ENCODE measurements around the gene PPP2R5D.

DNA sequence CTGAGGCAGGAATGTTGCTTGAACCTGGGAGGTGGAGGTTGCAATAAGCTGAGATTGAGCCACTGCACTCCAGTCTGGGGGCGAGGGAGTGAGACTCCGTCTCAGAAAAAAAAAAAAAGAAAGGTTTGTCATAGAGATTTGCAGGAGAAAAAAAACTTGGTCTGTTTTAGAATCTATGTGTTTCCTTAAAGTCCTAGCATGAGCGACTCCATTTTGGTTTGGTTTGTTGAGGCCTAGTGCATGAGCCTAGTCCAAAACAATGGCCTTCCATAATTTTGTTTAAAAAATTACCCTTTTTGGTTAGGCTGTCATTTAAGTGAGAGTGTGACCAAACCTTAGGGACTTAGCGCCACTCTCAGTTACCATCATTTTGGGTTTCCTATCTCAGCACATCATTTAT lies 32.0 kb upstream of the PPP2R5D start:
- TF ChIP-seq KLF6 (CRISPR knock-in tag; IDR thresholded peaks at IDR 0.05; ENCODE audit: borderline replicate concordance) (no peak), CTCF (IDR thresholded peaks at IDR 0.05 in 2 of 3, conservative IDR thresholded peaks at IDR 0.05 in 1 of 3; ENCODE audit: insufficient read depth in 2 of 3, low read depth in 1 of 3, low read length in 3 of 3) (no peak), FOXJ2 (tag; IDR thresholded peaks at IDR 0.05) (no peak), NR4A1 (CRISPR knock-in tag; IDR thresholded peaks at IDR 0.05) (no peak), NR4A1 (tag; IDR thresholded peaks at IDR 0.05) (0 out of 2 replicates have a peak, but pooled peaks have one; percentile 42), ZNF24 (IDR thresholded peaks at IDR 0.05) (no peak), ETS2 (tag; IDR thresholded peaks at IDR 0.05; ENCODE audit: borderline replicate concordance, poor library complexity, severe bottlenecking) (no peak), REST (IDR thresholded peaks at IDR 0.05; ENCODE audit: borderline replicate concordance) (no peak), REST (CRISPR knock-in tag; IDR thresholded peaks at IDR 0.05; ENCODE audit: low read depth) (no peak), SFPQ (IDR thresholded peaks at IDR 0.05; ENCODE audit: low read depth, low read length) (no peak), MECOM (CRISPR knock-in tag; IDR thresholded peaks at IDR 0.05) (no peak)
- TF ChIP-seq, protein P1, sequence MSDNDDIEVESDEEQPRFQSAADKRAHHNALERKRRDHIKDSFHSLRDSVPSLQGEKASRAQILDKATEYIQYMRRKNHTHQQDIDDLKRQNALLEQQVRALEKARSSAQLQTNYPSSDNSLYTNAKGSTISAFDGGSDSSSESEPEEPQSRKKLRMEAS (CRISPR knock-in tag; IDR thresholded peaks at IDR 0.05) = no peak

All from K562 (cell line).